ENCODE measurements around the gene KIAA1549. TPM values are rescaled to one million over a fixed set of nuclear protein-coding genes. Genes with fewer than 3 reads are reported as not detected.

The KIAA1549 gene
- total RNA-seq, 2 experiments from 2014 or later, result not detected

- POLR2A ChIA-PET, result interaction anchor here (0.7 to 1.5 kb wide), 11 partner anchors 28 to 342 kb away, joined by 3 to 10 read pairs (median 4); a partner anchor contains a TSS
- H3K27ac Mint-ChIP-seq, result no peak overlapping the region
Measured at GRCh38 chr7:139016931-139017511, 35.8 kb upstream of the KIAA1549 start.

GRCh38 chr7:139011373-139011772 is 30.2 kb upstream of the KIAA1549 start:
- Mint-ChIP-seq H3K27ac (no peak overlapping the region), H3K4me1 (ENCODE audit: low read depth) (no peaks in the 10 kb centered on the region), H3K4me3 (no peak overlapping the region), H3K27me3 (no peaks in the 10 kb centered on the region), H3K9me3 (no peaks in the 10 kb centered on the region), H3K36me3 (ENCODE audit: low read depth) (no peaks in the 10 kb centered on the region)
- DNase-seq (no peak), ATAC-seq (ENCODE audit: poor library complexity) (no peak)
- intact Hi-C loops (cut with DNase I, micrococcal nuclease), result loop anchor here in 1 of 2 experiments (10.0 kb wide), 1 partner anchor 127 kb away; no protein-coding TSS in a partner anchor
- CTCF ChIA-PET, result no interaction called here
- POLR2A ChIA-PET, result no interaction called here
- Histone ChIP-seq H3K4me3 (ENCODE audit: low read length) (no peak overlapping the region), H3K4me1 (ENCODE audit: insufficient read depth, low read length) (no peaks in the 10 kb centered on the region), H3K9me3 (ENCODE audit: control insufficient read depth in 1 of 2, insufficient read depth in 1 of 2, low read length in 2 of 2) (no peaks in the 10 kb centered on the region), H3K27me3 (ENCODE audit: control insufficient read depth in 1 of 2, insufficient read depth in 2 of 2, low read length in 2 of 2) (no peaks in the 10 kb centered on the region), H3K27ac (ENCODE audit: low read depth in 1 of 2, low read length in 2 of 2) (no peak overlapping the region), H3K36me3 (ENCODE audit: insufficient read depth, low read length) (no peaks in the 10 kb centered on the region)
- no peak for TF ChIP-seq CTCF (IDR thresholded peaks at IDR 0.05)

More at GRCh38 chr7:139016931-139017511, 35.8 kb upstream of the KIAA1549 start:
- peak; percentile 76 for TF ChIP-seq CTCF (IDR thresholded peaks at IDR 0.05)
- Mint-ChIP-seq H3K27me3 (peaks cover 4% of the 10 kb centered on the region), H3K4me1 (ENCODE audit: low read depth) (peaks cover 7% of the 10 kb centered on the region), H3K4me3 (no peak overlapping the region), H3K36me3 (ENCODE audit: low read depth) (no peaks in the 10 kb centered on the region), H3K9me3 (no peaks in the 10 kb centered on the region)
- H3K4me1 ChIP-seq (ENCODE audit: insufficient read depth, low read length), result peaks cover 5% of the 10 kb centered on the region
- CTCF ChIA-PET, result interaction anchor here (0.6 to 2.5 kb wide), 22 partner anchors 9 to 812 kb away, joined by 3 to 23 read pairs (median 4); partner anchors contain the start of gene ZC3HAV1L
- intact Hi-C loops (cut with DNase I, micrococcal nuclease), result loop anchor here (1.0 to 10.0 kb wide), 4 partner anchors 58 to 132 kb away; no protein-coding TSS in a partner anchor
- ATAC-seq (ENCODE audit: poor library complexity) (peak; percentile 95), DNase-seq (peak; percentile 26 to 80 (median 52))
- H3K27me3 ChIP-seq (ENCODE audit: control insufficient read depth in 1 of 2, insufficient read depth in 2 of 2, low read length in 2 of 2), result no peaks in the 10 kb centered on the region
- H3K27ac ChIP-seq (ENCODE audit: low read depth in 1 of 2, low read length in 2 of 2), result no peak overlapping the region
- no peaks in the 10 kb centered on the region for H3K9me3 ChIP-seq (ENCODE audit: control insufficient read depth in 1 of 2, insufficient read depth in 1 of 2, low read length in 2 of 2)
- H3K4me3 ChIP-seq (ENCODE audit: low read length), result no peak overlapping the region
- H3K36me3 ChIP-seq (ENCODE audit: insufficient read depth, low read length), result no peaks in the 10 kb centered on the region

- DNase-seq (no peak), ATAC-seq (ENCODE audit: poor library complexity) (no peak)
- Histone ChIP-seq H3K4me1 (ENCODE audit: insufficient read depth, low read length) (no peaks in the 10 kb centered on the region), H3K27me3 (ENCODE audit: control insufficient read depth in 1 of 2, insufficient read depth in 2 of 2, low read length in 2 of 2) (peaks cover 0 to 3% of the 10 kb centered on the region in 2 experiments), H3K36me3 (ENCODE audit: insufficient read depth, low read length) (no peaks in the 10 kb centered on the region), H3K27ac (ENCODE audit: low read depth in 1 of 2, low read length in 2 of 2) (no peak overlapping the region), H3K4me3 (ENCODE audit: low read length) (no peak overlapping the region), H3K9me3 (ENCODE audit: control insufficient read depth in 1 of 2, insufficient read depth in 1 of 2, low read length in 2 of 2) (peaks cover 0 to 9% of the 10 kb centered on the region in 2 experiments)
- Mint-ChIP-seq H3K9me3 (no peaks in the 10 kb centered on the region), H3K36me3 (ENCODE audit: low read depth) (no peaks in the 10 kb centered on the region), H3K4me3 (no peak overlapping the region), H3K27me3 (peaks cover 4% of the 10 kb centered on the region), H3K27ac (no peak overlapping the region), H3K4me1 (ENCODE audit: low read depth) (peaks cover 3% of the 10 kb centered on the region)
- ChIA-PET POLR2A (no interaction called here), CTCF (interaction anchor here (0.9 kb wide), 1 partner anchor 19 kb away, joined by 3 read pairs; no protein-coding TSS in a partner anchor)
- intact Hi-C loops (cut with DNase I, micrococcal nuclease), result no loop called here
- TF ChIP-seq CTCF (IDR thresholded peaks at IDR 0.05), result no peak
Measured at GRCh38 chr7:139004321-139005090, 23.3 kb upstream of the KIAA1549 start.

Data from CD4-positive, alpha-beta T cell (primary cell).